ENCODE measurements around the gene GTF3C4.

The GTF3C4 gene

DNA sequence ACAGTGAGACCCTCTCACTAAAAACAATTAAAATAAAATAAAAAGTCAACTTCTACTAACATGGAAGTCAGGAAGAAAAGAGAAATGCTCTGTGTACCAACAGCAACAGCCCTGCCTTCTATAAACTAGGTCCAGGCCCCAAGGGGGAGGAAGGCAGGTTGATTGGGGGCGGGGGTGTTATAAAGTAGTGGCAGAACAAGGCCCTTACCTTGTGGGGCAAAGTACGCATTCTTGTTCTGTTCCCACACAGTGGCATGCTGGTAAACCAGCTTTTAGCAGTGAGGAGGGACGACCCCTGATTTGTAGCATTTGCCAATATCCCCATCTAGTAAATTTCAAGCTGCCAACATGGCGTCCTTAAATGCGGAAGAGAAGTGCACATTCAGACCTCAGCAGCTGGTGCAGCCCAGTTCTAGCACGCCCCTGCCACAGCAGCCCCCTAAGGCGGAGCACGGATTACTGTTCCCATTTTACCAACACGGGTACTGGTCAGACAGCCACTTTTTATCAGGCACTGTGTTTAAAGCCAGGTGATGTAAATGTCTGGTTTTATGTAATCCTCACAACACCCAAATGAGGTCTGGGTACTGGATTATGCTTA, 69.5 kb downstream of the GTF3C4 start:
- DNase-seq: no peak

DNA sequence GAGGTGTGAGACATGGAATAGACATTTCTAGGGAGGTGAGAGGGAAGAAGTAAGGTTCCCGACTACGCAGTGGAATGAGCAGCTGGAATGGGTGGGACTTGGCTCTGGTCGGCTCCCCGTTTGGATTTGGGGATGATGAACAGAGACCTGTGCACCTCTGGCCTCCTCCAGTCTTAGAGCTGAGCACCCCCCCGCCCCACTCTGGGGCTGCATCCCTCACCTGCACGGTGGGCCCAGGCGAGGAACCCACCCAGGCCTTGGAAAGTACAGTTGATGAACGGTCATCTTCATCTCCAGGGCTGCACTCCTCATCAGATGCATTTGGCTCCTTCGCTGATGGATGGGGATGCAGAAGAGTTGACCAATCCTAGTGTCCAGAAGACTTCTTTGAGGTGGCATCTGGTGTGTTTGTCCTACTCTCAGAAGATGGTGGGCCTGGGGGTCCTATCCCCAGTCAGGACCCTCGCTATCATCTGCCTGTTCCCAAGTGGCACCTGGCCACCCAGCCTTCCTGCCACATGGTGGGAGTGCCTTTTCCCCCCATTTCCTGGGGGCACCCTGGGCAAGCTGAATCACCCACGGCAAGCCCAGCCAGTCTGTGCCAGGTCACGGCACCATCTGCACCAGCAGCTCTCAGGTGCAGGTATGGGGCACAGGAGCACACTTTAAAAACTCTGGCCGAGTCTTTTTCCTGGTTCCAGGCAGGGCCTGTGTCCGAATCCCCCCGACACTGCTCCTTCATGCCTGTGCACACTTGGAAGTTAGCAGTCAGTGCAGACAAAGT, 70.5 kb downstream of the GTF3C4 start:
- DNase-seq: no peak

- no peak for DNase-seq
Measured at GRCh38 chr9:132742821-132743311, 72.6 kb downstream of the GTF3C4 start.

DNA sequence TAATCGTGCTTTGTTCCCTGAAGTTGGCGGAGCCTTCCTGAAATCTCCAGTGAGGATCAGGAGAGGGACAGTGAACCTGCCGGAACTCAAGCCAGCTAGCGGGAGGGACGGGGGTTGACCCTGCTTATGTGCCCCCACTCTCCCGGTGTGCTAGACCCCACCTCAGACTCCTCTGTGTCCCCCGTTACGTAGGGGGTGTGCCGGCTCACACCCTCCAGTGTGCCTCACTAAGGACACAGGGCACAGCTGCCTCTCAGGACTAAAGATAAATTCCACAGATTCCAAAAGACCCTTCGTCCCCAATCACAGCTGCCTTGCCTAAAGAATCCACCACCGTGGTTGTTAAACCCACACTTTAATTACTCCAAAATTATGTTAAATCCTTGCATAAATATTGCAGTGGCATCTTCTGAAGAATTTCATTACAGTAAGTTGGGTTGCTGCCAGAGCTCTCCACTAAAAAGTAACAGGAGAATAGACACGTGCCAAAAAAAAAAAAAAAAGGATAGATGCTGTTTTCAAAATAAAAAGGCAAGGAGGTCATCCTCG, 73.7 kb downstream of the GTF3C4 start:
- DNase-seq: no peak
